GM19397 (cell line): ENCODE data around the gene RRAD.
"Not testable (repeated sequence)": the region's sequence is repeated elsewhere in the genome, so short reads cannot be mapped to it uniquely, and the experiment has no call there.

ENCODE experiments used
- ATAC-seq: cut with Tn5 transposase; IDR thresholded peaks from one replicate; pipeline ENCODE4 v1.9.1; 2021; ENCODE audit warnings: mild to moderate bottlenecking, moderate library complexity; ENCODE audit not compliant: unreplicated experiment

Gene RRAD

GRCh38 chr16:66903544-66904427 is 21.5 kb downstream of the RRAD start:
- no peak for ATAC-seq

GRCh38 chr16:66902648-66903543 is 22.4 kb downstream of the RRAD start:
- no peak for ATAC-seq

GRCh38 chr16:66901626-66902025 is 23.7 kb downstream of the RRAD start:
- ATAC-seq = no peak

- no peak for ATAC-seq
Observed at GRCh38 chr16:66900721-66901441, 24.5 kb downstream of the RRAD start.

- no peak for ATAC-seq
Observed at GRCh38 chr16:66899945-66900710, 25.2 kb downstream of the RRAD start.

GRCh38 chr16:66899310-66899944 is 25.9 kb downstream of the RRAD start:
- ATAC-seq = no peak

GRCh38 chr16:66898933-66899309 is 26.4 kb downstream of the RRAD start:
- ATAC-seq = no peak

- ATAC-seq = no peak
Observed at GRCh38 chr16:66898207-66898606, 27.1 kb downstream of the RRAD start.

- not testable (repeated sequence) for ATAC-seq
Observed at GRCh38 chr16:66896682-66897081, 28.7 kb downstream of the RRAD start.

GRCh38 chr16:66895999-66896398 is 29.3 kb downstream of the RRAD start:
- ATAC-seq = no peak

GRCh38 chr16:66895689-66895979 is 29.7 kb downstream of the RRAD start:
- ATAC-seq = no peak

- ATAC-seq = no peak
Observed at GRCh38 chr16:66894948-66895688, 30.2 kb downstream of the RRAD start.

- no peak for ATAC-seq
Observed at GRCh38 chr16:66894055-66894454, 31.3 kb downstream of the RRAD start.

GRCh38 chr16:66891797-66892196 is 33.5 kb downstream of the RRAD start:
- ATAC-seq = no peak

GRCh38 chr16:66891360-66891759 is 34.0 kb downstream of the RRAD start:
- ATAC-seq = no peak

- ATAC-seq = no peak
Observed at GRCh38 chr16:66890799-66891198, 34.5 kb downstream of the RRAD start.

- no peak for ATAC-seq
Observed at GRCh38 chr16:66889622-66890021, 35.7 kb downstream of the RRAD start.

- ATAC-seq = no peak
Observed at GRCh38 chr16:66888647-66889615, 36.4 kb downstream of the RRAD start.
